Mucosa of rectum (tissue), 2 donors: ENCODE measurements around the gene OR2V2.
"Not testable (repeated sequence)": the region's sequence is repeated elsewhere in the genome, so short reads cannot be mapped to it uniquely, and the experiment has no call there.

Experiments used
- H3K27ac ChIP-seq, 2 donors: one replicate each; pipeline ENCODE4 v1.7.0; 2013; ENCODE audit warnings: inconsistent platforms in 2 of 2, low read depth in 2 of 2, low read length in 2 of 2
- H3K27me3 ChIP-seq, 2 donors: one replicate each; pipeline ENCODE4 v1.7.0; 2013; ENCODE audit warnings: low read length in 2 of 2; ENCODE audit not compliant: control insufficient read depth in 2 of 2, insufficient read depth in 2 of 2
- H3K36me3 ChIP-seq, 2 donors: one replicate each; pipeline ENCODE4 v1.7.0; 2013; ENCODE audit warnings: low read length in 2 of 2; ENCODE audit not compliant: control insufficient read depth in 2 of 2, insufficient read depth in 2 of 2
- H3K4me1 ChIP-seq, 2 donors: one replicate each; pipeline ENCODE4 v1.7.0; 2013; ENCODE audit warnings: low read length in 2 of 2, mild to moderate bottlenecking in 1 of 2; ENCODE audit not compliant: control insufficient read depth in 2 of 2, insufficient read depth in 2 of 2
- H3K4me3 ChIP-seq, 2 donors: one replicate each; pipeline ENCODE4 v1.7.0; 2013; ENCODE audit warnings: low read length in 2 of 2
- H3K9ac ChIP-seq, 2 donors: one replicate each; pipeline ENCODE4 v1.7.0; 2013; ENCODE audit warnings: low read length in 2 of 2, low read depth in 1 of 2, mild to moderate bottlenecking in 1 of 2
- H3K9me3 ChIP-seq, 2 donors: one replicate each; pipeline ENCODE4 v1.7.0; 2013; ENCODE audit warnings: low read length in 2 of 2; ENCODE audit not compliant: control insufficient read depth in 2 of 2
- donor health status: healthy.
- donor health status: Normal muscosa, but diverticular disease.

The OR2V2 gene

GRCh38 chr5:181127907-181128626 lies 19.3 kb upstream of the OR2V2 start:
- Histone ChIP-seq H3K27me3 (peaks cover 3 to 8% of the 10 kb centered on the region in 2 donors), H3K4me1 (no peaks in the 10 kb centered on the region), H3K36me3 (no peaks in the 10 kb centered on the region), H3K4me3 (no peak overlapping the region), H3K9me3 (no peaks in the 10 kb centered on the region), H3K9ac (no peak overlapping the region), H3K27ac (no peak overlapping the region)

- no peaks in the 10 kb centered on the region for H3K36me3 ChIP-seq
- no peak overlapping the region for H3K4me3 ChIP-seq
- no peak overlapping the region for H3K9ac ChIP-seq
- no peak overlapping the region for H3K27ac ChIP-seq
- no peaks in the 10 kb centered on the region for H3K9me3 ChIP-seq
- H3K27me3 ChIP-seq = peaks cover 6 to 11% of the 10 kb centered on the region in 2 donors
- H3K4me1 ChIP-seq = no peaks in the 10 kb centered on the region
Observed at GRCh38 chr5:181129601-181130000, 17.8 kb upstream of the OR2V2 start.

- not testable (repeated sequence) for H3K4me3 ChIP-seq, H3K9me3 ChIP-seq, H3K27ac ChIP-seq, H3K9ac ChIP-seq, H3K36me3 ChIP-seq, H3K4me1 ChIP-seq
- H3K27me3 ChIP-seq = peaks cover 6 to 11% of the 10 kb centered on the region in 2 donors
Observed at GRCh38 chr5:181130081-181130480, 17.3 kb upstream of the OR2V2 start.

GRCh38 chr5:181130832-181131496 lies 16.4 kb upstream of the OR2V2 start, which contains the start of gene OR2V1:
Gene OR2V1, minus strand, starts transcription at chr5:181131169. Its CDS starts 5,865 bp downstream, at chr5:181125304.
- H3K4me3 ChIP-seq = no peak within 1 kb of the TSS
- no peak within 1 kb of the TSS for H3K9ac ChIP-seq
- peaks cover 6 to 11% of the 10 kb centered on the region in 2 donors for H3K27me3 ChIP-seq
- H3K27ac ChIP-seq = no peak within 1 kb of the TSS
- no peaks in the 10 kb centered on the region for H3K4me1 ChIP-seq
- no peaks in the 10 kb centered on the region for H3K36me3 ChIP-seq
- no peaks in the 10 kb centered on the region for H3K9me3 ChIP-seq

- no peaks in the 10 kb centered on the region for H3K36me3 ChIP-seq
- H3K27ac ChIP-seq = no peak overlapping the region
- H3K9me3 ChIP-seq = no peaks in the 10 kb centered on the region
- peaks cover 6 to 11% of the 10 kb centered on the region in 2 donors for H3K27me3 ChIP-seq
- no peak overlapping the region for H3K4me3 ChIP-seq
- no peak overlapping the region for H3K9ac ChIP-seq
- H3K4me1 ChIP-seq = no peaks in the 10 kb centered on the region
Observed at GRCh38 chr5:181131514-181131913, 15.9 kb upstream of the OR2V2 start.

- no peak overlapping the region for H3K27ac ChIP-seq
- H3K36me3 ChIP-seq = no peaks in the 10 kb centered on the region
- H3K27me3 ChIP-seq = peaks cover 3 to 8% of the 10 kb centered on the region in 2 donors
Observed at GRCh38 chr5:181133083-181133482, 14.3 kb upstream of the OR2V2 start.

GRCh38 chr5:181133610-181134231 lies 13.7 kb upstream of the OR2V2 start:
- no peaks in the 10 kb centered on the region for H3K4me1 ChIP-seq
- H3K9ac ChIP-seq = no peak overlapping the region
- H3K27ac ChIP-seq = no peak overlapping the region
- H3K9me3 ChIP-seq = no peaks in the 10 kb centered on the region
- H3K36me3 ChIP-seq = no peaks in the 10 kb centered on the region
- no peak overlapping the region for H3K4me3 ChIP-seq
- H3K27me3 ChIP-seq = peaks cover 3 to 8% of the 10 kb centered on the region in 2 donors

More at GRCh38 chr5:181133083-181133482, 14.3 kb upstream of the OR2V2 start:
- H3K9ac ChIP-seq = no peak overlapping the region
- no peaks in the 10 kb centered on the region for H3K9me3 ChIP-seq
- no peak overlapping the region for H3K4me3 ChIP-seq
- no peaks in the 10 kb centered on the region for H3K4me1 ChIP-seq

GRCh38 chr5:181134259-181134658 lies 13.1 kb upstream of the OR2V2 start:
- Histone ChIP-seq H3K9ac (no peak overlapping the region), H3K4me3 (no peak overlapping the region), H3K27ac (no peak overlapping the region)

GRCh38 chr5:181136361-181136955 lies 10.9 kb upstream of the OR2V2 start:
- H3K27ac ChIP-seq = no peak overlapping the region

More at GRCh38 chr5:181134259-181134658, 13.1 kb upstream of the OR2V2 start:
- Histone ChIP-seq H3K4me1 (no peaks in the 10 kb centered on the region), H3K9me3 (no peaks in the 10 kb centered on the region), H3K27me3 (peaks cover 3 to 6% of the 10 kb centered on the region in 2 donors), H3K36me3 (no peaks in the 10 kb centered on the region)

GRCh38 chr5:181138258-181138657 lies 9.1 kb upstream of the OR2V2 start:
- Histone ChIP-seq H3K9ac (no peak overlapping the region), H3K27ac (no peak overlapping the region), H3K4me3 (no peak overlapping the region), H3K9me3 (no peaks in the 10 kb centered on the region), H3K4me1 (no peaks in the 10 kb centered on the region), H3K36me3 (no peaks in the 10 kb centered on the region), H3K27me3 (peaks cover 3% of the 10 kb centered on the region in 2 donors)

More at GRCh38 chr5:181136361-181136955, 10.9 kb upstream of the OR2V2 start:
- no peak overlapping the region for H3K4me3 ChIP-seq
- H3K9ac ChIP-seq = no peak overlapping the region
- H3K9me3 ChIP-seq = no peaks in the 10 kb centered on the region
- no peaks in the 10 kb centered on the region for H3K36me3 ChIP-seq
- H3K4me1 ChIP-seq = no peaks in the 10 kb centered on the region
- peaks cover 3% of the 10 kb centered on the region in 2 donors for H3K27me3 ChIP-seq
